OCI-M2 (cell line): ENCODE results near the gene DNAJB13.

ENCODE experiments used
- DNase-seq: peaks from one replicate; lab custom pipeline; 2025; ENCODE audit not compliant: unreplicated experiment; lab: John Stamatoyannopoulos, UW

The DNAJB13 gene

GRCh38 chr11:73998846-73999575, 48.2 kb downstream of the DNAJB13 start:
- no peak for DNase-seq

- no peak for DNase-seq
Measured at GRCh38 chr11:73999581-74000306, 48.9 kb downstream of the DNAJB13 start.

- no peak for DNase-seq
Measured at GRCh38 chr11:74000307-74001133, 49.7 kb downstream of the DNAJB13 start.

- DNase-seq: no peak
Measured at GRCh38 chr11:74001822-74002286, 51.0 kb downstream of the DNAJB13 start.

- no peak for DNase-seq
Measured at GRCh38 chr11:74002832-74003231, 52.0 kb downstream of the DNAJB13 start.

GRCh38 chr11:74004046-74004695, 53.3 kb downstream of the DNAJB13 start:
- no peak for DNase-seq

- DNase-seq: no peak
Measured at GRCh38 chr11:74004759-74005615, 54.2 kb downstream of the DNAJB13 start.

- DNase-seq: no peak
Measured at GRCh38 chr11:74005721-74006517, 55.1 kb downstream of the DNAJB13 start.

GRCh38 chr11:74006743-74007304, 56.0 kb downstream of the DNAJB13 start:
- DNase-seq: no peak

- DNase-seq: no peak
Measured at GRCh38 chr11:74007691-74008372, 57.0 kb downstream of the DNAJB13 start.

GRCh38 chr11:74008373-74009229, 57.8 kb downstream of the DNAJB13 start, which contains the start of gene UCP3:
TSS of gene UCP3 (minus strand) at chr11:74009085. CDS start at chr11:74007042, 2,043 bp downstream.
- DNase-seq: no peak

GRCh38 chr11:74009230-74009547, 58.4 kb downstream of the DNAJB13 start:
- no peak for DNase-seq

- no peak for DNase-seq
Measured at GRCh38 chr11:74009675-74010305, 59.0 kb downstream of the DNAJB13 start.

GRCh38 chr11:74010306-74011300, 59.8 kb downstream of the DNAJB13 start:
- DNase-seq: no peak

- peak; percentile 57 for DNase-seq
Measured at GRCh38 chr11:74011360-74012073, 60.7 kb downstream of the DNAJB13 start.
